Astrocyte of the cerebellum (primary cell): ENCODE results near the gene GLB1L2.

ENCODE experiments used
- DNase-seq: peaks from one replicate; pipeline ENCODE4 v3.0.0-alpha.2; 2011; ENCODE audit warnings: low read depth
- H3K4me3 ChIP-seq: 2 replicates; pipeline ENCODE4 v1.5.1; 2011; ENCODE audit warnings: mild to moderate bottlenecking, low read depth, low read length, moderate library complexity
- in situ Hi-C: cut with HindIII; loops from 2 replicates; pipeline ENCODE4 v1.10.0; 2017; ENCODE audit warnings: low sequenced_read_pairs
- TF ChIP-seq, protein P1 (sequence below): IDR thresholded peaks from 2 replicates; pipeline ENCODE4 v1.5.1; 2012; ENCODE audit warnings: low read length, low read depth, moderate library complexity, mild to moderate bottlenecking; ENCODE audit errors: missing control alignments

GLB1L2 gene

DNA sequence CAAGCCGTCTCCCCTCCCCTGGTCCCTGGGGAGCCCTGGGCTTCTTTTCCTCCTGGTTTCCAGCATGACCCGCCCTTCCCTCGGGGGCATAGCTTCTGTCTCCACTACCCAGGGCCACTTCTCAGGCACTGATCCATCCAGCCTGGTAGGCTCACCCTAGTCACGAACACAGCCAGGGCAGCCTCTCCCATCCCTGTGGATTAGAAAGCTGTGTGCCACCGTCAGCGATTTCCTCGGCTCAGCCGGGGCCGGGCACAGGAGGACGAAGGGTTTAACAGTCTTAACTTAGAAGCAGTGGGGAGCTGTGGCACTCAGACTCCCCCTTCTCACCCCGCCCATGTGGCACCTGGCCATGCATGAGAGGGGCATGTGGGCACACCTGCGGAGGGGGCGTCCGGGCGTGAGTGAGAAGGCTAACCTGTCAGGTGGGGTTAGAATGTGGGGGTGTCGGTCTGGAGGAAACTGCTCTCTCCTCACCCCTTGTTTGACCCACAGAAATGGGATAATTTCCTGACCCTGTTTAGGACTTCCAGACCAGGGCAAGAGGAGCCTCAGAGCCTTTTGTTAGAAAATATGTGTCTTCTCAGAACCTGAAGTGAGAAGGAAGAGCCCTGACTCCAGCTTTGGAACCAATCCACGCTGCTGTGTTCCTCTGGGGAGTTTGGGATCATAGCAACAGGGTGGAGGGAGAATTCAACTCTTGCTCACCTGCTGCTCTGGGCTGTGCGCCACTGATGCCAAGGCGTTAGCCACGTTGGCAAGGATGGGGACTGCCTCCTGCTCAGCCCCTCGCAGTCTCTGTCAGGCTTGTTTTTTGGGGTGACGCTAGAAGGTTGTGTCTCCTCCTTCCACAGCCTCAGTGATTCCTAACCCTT lies 14.6 kb downstream of the GLB1L2 start:
- in situ Hi-C loops, result no loop called here
- DNase-seq, result no peak
- TF ChIP-seq, protein P1, sequence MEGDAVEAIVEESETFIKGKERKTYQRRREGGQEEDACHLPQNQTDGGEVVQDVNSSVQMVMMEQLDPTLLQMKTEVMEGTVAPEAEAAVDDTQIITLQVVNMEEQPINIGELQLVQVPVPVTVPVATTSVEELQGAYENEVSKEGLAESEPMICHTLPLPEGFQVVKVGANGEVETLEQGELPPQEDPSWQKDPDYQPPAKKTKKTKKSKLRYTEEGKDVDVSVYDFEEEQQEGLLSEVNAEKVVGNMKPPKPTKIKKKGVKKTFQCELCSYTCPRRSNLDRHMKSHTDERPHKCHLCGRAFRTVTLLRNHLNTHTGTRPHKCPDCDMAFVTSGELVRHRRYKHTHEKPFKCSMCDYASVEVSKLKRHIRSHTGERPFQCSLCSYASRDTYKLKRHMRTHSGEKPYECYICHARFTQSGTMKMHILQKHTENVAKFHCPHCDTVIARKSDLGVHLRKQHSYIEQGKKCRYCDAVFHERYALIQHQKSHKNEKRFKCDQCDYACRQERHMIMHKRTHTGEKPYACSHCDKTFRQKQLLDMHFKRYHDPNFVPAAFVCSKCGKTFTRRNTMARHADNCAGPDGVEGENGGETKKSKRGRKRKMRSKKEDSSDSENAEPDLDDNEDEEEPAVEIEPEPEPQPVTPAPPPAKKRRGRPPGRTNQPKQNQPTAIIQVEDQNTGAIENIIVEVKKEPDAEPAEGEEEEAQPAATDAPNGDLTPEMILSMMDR, result no peak
- H3K4me3 ChIP-seq, result no peak overlapping the region

DNA sequence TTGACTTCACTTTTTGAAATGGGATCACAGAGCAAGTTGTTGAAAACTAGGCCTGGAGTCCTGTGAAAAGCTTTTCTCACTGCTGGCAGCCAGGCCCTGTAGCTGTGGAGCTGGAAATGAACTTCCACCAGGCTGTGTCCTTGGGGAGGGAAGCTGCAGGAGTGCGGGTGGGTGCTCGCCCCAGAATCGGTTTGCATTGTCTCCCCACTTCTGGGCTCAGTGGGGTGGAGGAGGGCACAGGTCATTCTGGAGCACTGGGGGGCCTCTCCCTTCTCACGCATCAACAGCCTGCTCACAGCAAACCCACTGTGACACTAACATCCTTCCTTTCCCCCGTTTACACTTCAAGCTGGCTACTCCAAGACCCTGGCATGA lies 15.2 kb downstream of the GLB1L2 start:
- TF ChIP-seq, protein P1, result no peak
- H3K4me3 ChIP-seq, result no peak overlapping the region
- DNase-seq, result no peak
- in situ Hi-C loops, result no loop called here

DNA sequence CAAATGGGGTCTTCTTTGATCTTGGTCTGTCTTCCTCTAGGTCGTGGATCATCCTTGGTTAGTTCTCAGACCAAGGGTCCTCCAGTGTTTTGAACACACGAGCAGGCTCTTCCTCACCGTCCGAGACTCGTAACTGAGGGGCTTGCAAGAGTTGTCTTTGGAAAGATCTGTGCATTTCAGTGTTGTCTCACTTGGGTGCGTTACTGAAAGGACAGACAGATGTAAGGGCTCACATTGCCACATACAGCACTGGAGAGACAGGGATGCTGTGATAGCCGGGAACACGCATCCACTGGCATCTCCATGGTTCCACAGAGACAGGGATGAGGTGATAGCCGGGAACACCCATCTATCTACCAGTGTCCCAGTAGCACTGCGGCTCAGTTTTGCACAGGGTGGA lies 15.7 kb downstream of the GLB1L2 start:
- in situ Hi-C loops, result no loop called here
- DNase-seq, result no peak
- H3K4me3 ChIP-seq, result no peak overlapping the region

GRCh38 chr11:134349109-134349801 lies 17.5 kb downstream of the GLB1L2 start:
- in situ Hi-C loops, result no loop called here
- TF ChIP-seq, protein P1, result no peak
- DNase-seq, result no peak
- no peak overlapping the region for H3K4me3 ChIP-seq

More for the DNA sequence above, 15.7 kb downstream of the GLB1L2 start:
- TF ChIP-seq, protein P1, result no peak

DNA sequence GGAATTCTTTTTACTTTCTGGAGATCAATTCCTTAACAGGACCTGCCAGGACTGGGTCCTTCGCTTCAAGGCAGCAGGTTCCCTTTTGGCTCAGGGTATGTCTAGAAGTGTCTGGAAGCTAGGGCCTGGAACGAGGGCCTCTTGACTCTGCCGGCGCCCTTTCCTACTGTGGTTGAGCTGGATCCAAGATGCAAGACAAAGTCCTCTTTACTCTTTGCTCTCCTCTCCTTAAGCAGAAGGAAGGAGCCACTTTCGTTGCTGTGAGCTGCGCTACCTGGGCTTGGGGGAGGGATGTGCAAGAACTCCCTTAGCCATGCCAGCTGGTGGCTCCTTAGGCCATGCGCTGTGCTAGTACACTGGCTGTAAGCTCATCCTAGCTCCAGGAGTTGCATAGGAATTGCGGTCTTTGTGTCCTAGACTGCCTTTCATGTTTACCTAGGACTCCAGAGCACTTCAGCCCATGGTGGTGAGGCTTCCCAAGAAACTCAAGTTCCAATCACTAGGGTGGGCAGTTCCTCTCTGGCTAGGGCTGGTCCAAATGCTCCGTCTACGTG lies 18.1 kb downstream of the GLB1L2 start:
- in situ Hi-C loops, result no loop called here
- H3K4me3 ChIP-seq, result no peak overlapping the region
- DNase-seq, result no peak
- TF ChIP-seq, protein P1, result no peak

DNA sequence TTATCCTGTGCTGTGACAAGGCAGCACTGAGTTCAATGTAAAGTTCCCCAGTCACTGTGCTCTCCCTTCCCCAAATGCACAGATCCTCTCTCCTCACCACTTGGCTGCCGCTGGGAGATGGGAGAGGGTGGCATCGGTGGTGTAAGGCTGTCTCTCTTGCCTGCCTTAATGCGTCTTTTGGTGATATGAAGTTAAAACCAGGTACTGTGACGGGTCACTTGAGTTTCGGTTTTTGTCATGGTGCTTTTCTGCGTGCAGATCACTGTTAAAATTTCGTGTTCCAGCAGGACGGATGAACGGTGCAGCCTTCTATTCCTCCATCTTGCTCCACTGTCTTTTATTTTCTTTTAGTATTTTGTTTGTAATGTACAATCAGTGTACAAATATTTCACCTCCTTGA lies 18.6 kb downstream of the GLB1L2 start:
- TF ChIP-seq, protein P1, result no peak
- no peak overlapping the region for H3K4me3 ChIP-seq
- in situ Hi-C loops, result no loop called here
- no peak for DNase-seq
